Smooth muscle cell (in vitro differentiated cells): Measurements from ENCODE around the gene ELP1. TPM values are rescaled to one million over a fixed set of nuclear protein-coding genes. Genes with fewer than 3 reads are reported as not detected.

Source experiments
- DNase-seq: peaks from one replicate; lab custom pipeline; 2025; ENCODE audit not compliant: unreplicated experiment; lab: John Stamatoyannopoulos, UW
- H2AFZ ChIP-seq: fragments of 200-600 bp; sonication (generic); 2 replicates; pipeline ENCODE4 v1.6.0; 2016; ENCODE audit warnings: antibody characterized with exemption, low read depth, mild to moderate bottlenecking
- H3F3A ChIP-seq: fragments of 200-600 bp; sonication (generic); 2 replicates; pipeline ENCODE4 v1.6.0; 2017; ENCODE audit warnings: antibody characterized with exemption, low read depth
- H3K27ac ChIP-seq: fragments of 200-600 bp; sonication (generic); 2 replicates; pipeline ENCODE4 v1.5.1; 2016; ENCODE audit warnings: low read depth, mild to moderate bottlenecking
- H3K27me3 ChIP-seq: fragments of 200-600 bp; sonication (generic); 2 replicates; pipeline ENCODE4 v1.6.1; 2016; ENCODE audit warnings: low read depth, mild to moderate bottlenecking
- H3K36me3 ChIP-seq: fragments of 200-600 bp; sonication (generic); 2 replicates; pipeline ENCODE4 v1.5.1; 2016; ENCODE audit warnings: low read depth
- H3K4me1 ChIP-seq: fragments of 200-600 bp; sonication (generic); 2 replicates; pipeline ENCODE4 v1.5.1; 2016; ENCODE audit warnings: low read depth
- H3K4me2 ChIP-seq: fragments of 200-600 bp; sonication (generic); 2 replicates; pipeline ENCODE4 v1.6.0; 2016; ENCODE audit warnings: mild to moderate bottlenecking
- H3K4me3 ChIP-seq: fragments of 200-600 bp; sonication (generic); 2 replicates; pipeline ENCODE4 v1.5.1; 2016; ENCODE audit warnings: mild to moderate bottlenecking
- H3K79me2 ChIP-seq: fragments of 200-600 bp; sonication (generic); 2 replicates; pipeline ENCODE4 v1.6.0; 2016; ENCODE audit warnings: low read depth, mild to moderate bottlenecking
- H3K9ac ChIP-seq: fragments of 200-600 bp; sonication (generic); 2 replicates; pipeline ENCODE4 v1.6.0; 2016; ENCODE audit warnings: low read depth
- H3K9me3 ChIP-seq: fragments of 200-600 bp; sonication (generic); replicated peaks from 2 replicates; pipeline ENCODE4 v1.5.1; 2016; ENCODE audit warnings: low read depth
- H4K20me1 ChIP-seq: fragments of 200-600 bp; sonication (generic); 2 replicates; pipeline ENCODE4 v1.6.0; 2016; ENCODE audit warnings: low read depth
- CTCF ChIP-seq: fragments of 200-600 bp; sonication (generic); IDR thresholded peaks from 2 replicates; pipeline ENCODE4 v1.5.1; 2017; ENCODE audit warnings: borderline replicate concordance, mild to moderate bottlenecking, antibody characterized with exemption; ENCODE audit not compliant: insufficient read depth, poor library complexity, severe bottlenecking
- WGBS: methylation state at CpG from one replicate; pipeline ENCODE4 v1.1.7; 2016; ENCODE audit warnings: low lambda C conversion rate; 5-methylcytosine and 5-hydroxymethylcytosine counted together
- polyA plus RNA-seq: library from polyadenylated mRNA; unstranded; fragments of >200 nt; fragmentation: Nextera tagmentation; extraction: Ambion mirVana; gene quantifications from 2 replicates; pipeline ENCODE4 v1.2.1, GENCODE V29; 2016
- total RNA-seq: library from RNA; depleted of rRNA; stranded (reverse); fragments of >200 nt; gene quantifications from 2 replicates; pipeline ENCODE4 v1.2.3, GENCODE V29; 2014

The ELP1 gene
- total and polyA plus RNA-seq, 2 experiments from 2014 or later = 16.2 to 72.1 TPM

GRCh38 chr9:108869092-108869725 lies 64.7 kb downstream of the ELP1 start:
- no peaks in the 10 kb centered on the region for H3K27me3 ChIP-seq
- no peaks in the 10 kb centered on the region for H3K9me3 ChIP-seq
- H3K36me3 ChIP-seq = peaks cover 11% of the 10 kb centered on the region
- no peak overlapping the region for H3K4me3 ChIP-seq
- peak overlapping the region; percentile 18 for H3K4me2 ChIP-seq
- no peaks in the 10 kb centered on the region for H3K4me1 ChIP-seq
- H3F3A ChIP-seq = no peaks in the 10 kb centered on the region
- no peak for TF ChIP-seq CTCF
- H3K27ac ChIP-seq = peak overlapping the region; percentile 55
- WGBS = 73% methylated on average over 3 of the region's 3 CpGs
- no peaks in the 10 kb centered on the region for H4K20me1 ChIP-seq
- DNase-seq = no peak
- H2AFZ ChIP-seq = no peak overlapping the region
- no peaks in the 10 kb centered on the region for H3K79me2 ChIP-seq
- H3K9ac ChIP-seq = no peak overlapping the region

GRCh38 chr9:108867829-108868228 lies 66.1 kb downstream of the ELP1 start:
- no peaks in the 10 kb centered on the region for H3K4me1 ChIP-seq
- no peak overlapping the region for H3K4me3 ChIP-seq
- no peaks in the 10 kb centered on the region for H3F3A ChIP-seq
- H3K4me2 ChIP-seq = no peak overlapping the region
- H3K79me2 ChIP-seq = no peaks in the 10 kb centered on the region
- WGBS = 99% methylated on average over 4 of the region's 4 CpGs
- no peaks in the 10 kb centered on the region for H3K27me3 ChIP-seq
- H3K9me3 ChIP-seq = no peaks in the 10 kb centered on the region
- no peak overlapping the region for H3K9ac ChIP-seq
- no peak overlapping the region for H2AFZ ChIP-seq
- H3K36me3 ChIP-seq = peaks cover 10% of the 10 kb centered on the region
- no peak for DNase-seq
- TF ChIP-seq CTCF = no peak
- H4K20me1 ChIP-seq = no peaks in the 10 kb centered on the region
- no peak overlapping the region for H3K27ac ChIP-seq

- no peak overlapping the region for H2AFZ ChIP-seq
- no peaks in the 10 kb centered on the region for H3F3A ChIP-seq
- no peak overlapping the region for H3K27ac ChIP-seq
- H3K9me3 ChIP-seq = no peaks in the 10 kb centered on the region
- DNase-seq = no peak
- no peaks in the 10 kb centered on the region for H3K27me3 ChIP-seq
- TF ChIP-seq CTCF = no peak
- no peaks in the 10 kb centered on the region for H3K4me1 ChIP-seq
- no peaks in the 10 kb centered on the region for H3K79me2 ChIP-seq
- H4K20me1 ChIP-seq = no peaks in the 10 kb centered on the region
- H3K36me3 ChIP-seq = peaks cover 9% of the 10 kb centered on the region
- H3K4me2 ChIP-seq = no peak overlapping the region
- no peak overlapping the region for H3K4me3 ChIP-seq
- no peak overlapping the region for H3K9ac ChIP-seq
Measured at GRCh38 chr9:108867116-108867515, 66.8 kb downstream of the ELP1 start.

- H4K20me1 ChIP-seq = no peaks in the 10 kb centered on the region
- 80% methylated on average over 2 of the region's 2 CpGs for WGBS
- H3K27ac ChIP-seq = no peak overlapping the region
- H3K9me3 ChIP-seq = no peaks in the 10 kb centered on the region
- no peaks in the 10 kb centered on the region for H3F3A ChIP-seq
- H2AFZ ChIP-seq = no peak overlapping the region
- no peak overlapping the region for H3K4me2 ChIP-seq
- H3K4me1 ChIP-seq = no peaks in the 10 kb centered on the region
- TF ChIP-seq CTCF = no peak
- no peak overlapping the region for H3K9ac ChIP-seq
- no peak for DNase-seq
- no peaks in the 10 kb centered on the region for H3K79me2 ChIP-seq
- no peaks in the 10 kb centered on the region for H3K27me3 ChIP-seq
- H3K36me3 ChIP-seq = no peaks in the 10 kb centered on the region
- no peak overlapping the region for H3K4me3 ChIP-seq
Measured at GRCh38 chr9:108866001-108866420, 67.9 kb downstream of the ELP1 start.
